GM21825 (cell line): Measurements from ENCODE around the gene PYDC1.
A peak's percentile ranks its signal among the peaks of the same experiment; 100 is the strongest.
"Not testable (repeated sequence)": the region's sequence is repeated elsewhere in the genome, so short reads cannot be mapped to it uniquely, and the experiment has no call there.

Source experiments
- ATAC-seq: cut with Tn5 transposase; IDR thresholded peaks from one replicate; pipeline ENCODE4 v1.9.1; 2021; ENCODE audit warnings: mild to moderate bottlenecking, moderate library complexity; ENCODE audit not compliant: unreplicated experiment

PYDC1 gene

GRCh38 chr16:31223044-31223443 is 6.1 kb upstream of the PYDC1 start:
- ATAC-seq: no peak

DNA sequence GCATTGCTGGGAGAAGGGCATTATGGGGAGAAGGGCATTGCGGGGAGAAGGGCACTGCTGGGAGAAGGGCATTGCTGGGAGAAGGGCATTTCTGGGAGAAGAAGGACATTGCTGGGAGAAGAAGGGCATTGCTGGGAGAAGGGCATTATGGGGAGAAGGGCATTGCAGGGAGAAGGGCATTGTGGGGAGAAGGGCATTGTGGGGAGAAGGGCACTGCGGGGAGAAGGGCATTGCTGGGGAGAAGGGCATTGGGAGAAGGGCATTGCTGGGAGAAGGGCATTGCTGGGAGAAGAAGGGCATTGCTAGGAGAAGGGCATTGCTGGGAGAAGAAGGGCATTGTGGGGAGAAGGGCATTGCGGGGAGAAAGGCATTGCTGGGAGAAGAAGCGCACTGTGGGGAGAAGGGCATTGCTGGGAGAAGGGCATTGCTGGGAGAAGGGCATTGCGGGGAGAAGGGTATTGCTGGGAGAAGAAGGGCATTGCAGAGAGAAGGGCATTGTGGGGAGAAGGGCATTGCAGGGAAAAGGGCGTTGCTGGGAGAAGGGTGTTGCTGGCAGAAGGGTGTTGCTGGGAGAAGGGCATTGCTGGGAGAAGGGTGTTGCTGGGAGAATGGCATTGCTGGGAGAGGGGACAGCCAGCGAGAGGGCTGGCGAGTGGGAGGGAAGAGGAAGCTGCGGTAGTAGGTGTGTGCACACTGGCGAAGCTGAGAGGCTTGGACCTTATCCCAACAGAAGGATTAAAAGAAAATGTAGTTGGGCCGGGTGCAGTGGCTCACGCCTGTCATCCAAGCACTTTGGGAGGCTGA is 4.6 kb upstream of the PYDC1 start:
- ATAC-seq: no peak

GRCh38 chr16:31219154-31219741 is 2.3 kb upstream of the PYDC1 start:
- ATAC-seq: no peak

DNA sequence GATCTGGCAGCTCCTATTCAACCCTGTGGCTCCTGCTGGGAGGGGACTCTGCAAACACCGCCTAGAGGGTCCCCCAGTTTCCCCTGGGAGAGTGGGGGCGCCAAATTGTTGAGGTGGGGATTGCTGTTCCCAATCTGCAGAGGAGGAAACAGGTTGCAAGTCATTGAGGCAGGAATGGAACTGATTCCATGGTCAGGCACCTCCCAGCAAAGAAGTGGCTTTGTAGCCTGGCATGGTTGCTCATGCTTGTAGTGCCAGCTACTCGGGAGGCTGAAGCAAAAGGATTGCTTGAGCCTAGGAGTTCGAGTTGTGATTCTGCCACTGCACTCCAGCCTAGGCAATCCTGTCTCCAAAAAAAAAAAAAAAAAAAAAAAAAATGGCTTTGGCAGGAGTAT is 198 bp upstream of the PYDC1 start:
- no peak for ATAC-seq

GRCh38 chr16:31215287-31216162 is 1.4 kb downstream of the PYDC1 start:
- no peak for ATAC-seq

- ATAC-seq: no peak
These were observed 2.1 kb downstream of the PYDC1 start for GRCh38 chr16:31214708-31215286.

GRCh38 chr16:31213877-31214707 is 2.8 kb downstream of the PYDC1 start, which contains the start of gene TRIM72:
TSS of gene TRIM72 (plus strand) at chr16:31214119. CDS start at chr16:31214739, 620 bp downstream.
- ATAC-seq: no peak

DNA sequence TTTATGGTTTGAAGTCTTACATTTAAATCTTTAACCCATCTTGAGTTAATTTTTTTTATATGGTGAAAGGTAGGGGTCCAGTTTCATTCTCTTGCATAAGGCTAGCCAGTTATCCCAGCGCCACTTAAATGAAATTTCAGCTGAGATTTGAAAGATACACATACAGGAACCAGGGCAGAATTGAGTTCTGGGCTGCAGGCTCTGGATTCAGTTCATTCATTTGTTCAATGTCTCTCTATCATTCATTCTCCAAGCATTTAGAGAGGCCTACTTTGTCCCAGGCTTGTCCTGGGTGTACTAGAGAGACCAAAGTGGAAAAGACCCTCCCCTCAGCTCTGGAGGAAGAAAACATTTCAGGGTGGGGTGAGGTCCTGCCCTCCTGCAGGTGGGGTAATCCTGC is 3.6 kb downstream of the PYDC1 start:
- no peak for ATAC-seq

- ATAC-seq: no peak
These were observed 10.2 kb downstream of the PYDC1 start for GRCh38 chr16:31206776-31207175.

- no peak for ATAC-seq
These were observed 11.9 kb downstream of the PYDC1 start for GRCh38 chr16:31204871-31205666.

DNA sequence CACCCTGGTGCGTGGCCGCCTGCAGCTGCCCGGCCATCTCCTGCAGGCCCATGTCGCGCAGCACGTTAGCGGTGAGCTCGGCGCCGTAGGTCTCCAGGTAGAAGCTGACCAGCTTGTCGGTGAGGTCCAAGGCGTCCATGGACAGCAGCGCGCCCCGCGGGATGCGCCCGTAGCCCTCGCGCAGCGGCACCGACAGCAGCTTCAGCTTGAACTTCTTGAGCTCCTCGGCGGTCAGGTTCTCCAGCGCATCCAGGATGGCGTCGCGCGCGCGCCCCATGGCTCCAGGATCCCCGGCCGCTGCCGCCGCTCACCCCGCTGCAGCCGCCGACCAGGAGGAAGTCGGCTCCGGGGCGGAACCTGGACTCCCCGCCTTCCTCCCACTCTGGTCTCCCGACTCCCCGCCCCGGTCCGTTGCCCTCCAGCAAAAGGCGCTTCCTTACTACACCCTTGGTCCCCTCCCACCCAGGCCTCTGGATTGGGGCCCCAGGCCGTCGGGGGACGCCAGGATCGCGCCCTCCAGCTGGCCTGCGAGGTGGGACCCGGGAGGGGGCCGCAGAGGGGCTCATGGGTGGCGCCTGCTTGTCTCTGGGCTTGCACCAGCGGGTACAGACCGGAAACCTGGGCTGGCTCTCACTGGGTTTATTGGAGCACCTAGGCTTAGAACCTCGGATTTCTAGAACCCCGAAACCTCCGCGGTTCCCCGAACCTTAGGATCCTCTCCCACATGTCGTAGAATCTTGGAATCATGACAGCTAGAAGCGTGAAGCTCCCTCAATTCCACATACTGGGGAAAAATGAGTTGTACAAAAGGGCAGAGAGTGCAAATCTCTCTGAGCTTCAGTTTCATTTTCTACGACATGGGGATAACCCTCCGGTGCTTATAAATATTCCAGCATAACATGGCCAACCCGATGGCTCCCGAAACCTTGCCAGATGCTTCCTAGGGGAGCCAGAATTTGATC is 14.2 kb downstream of the PYDC1 start, which contains the start of gene PYCARD:
Gene PYCARD, minus strand, starts transcription at position 347 of the 962 bp plus-strand sequence. Its CDS starts 70 bp downstream, at position 277.
- ATAC-seq: peak; percentile 34

DNA sequence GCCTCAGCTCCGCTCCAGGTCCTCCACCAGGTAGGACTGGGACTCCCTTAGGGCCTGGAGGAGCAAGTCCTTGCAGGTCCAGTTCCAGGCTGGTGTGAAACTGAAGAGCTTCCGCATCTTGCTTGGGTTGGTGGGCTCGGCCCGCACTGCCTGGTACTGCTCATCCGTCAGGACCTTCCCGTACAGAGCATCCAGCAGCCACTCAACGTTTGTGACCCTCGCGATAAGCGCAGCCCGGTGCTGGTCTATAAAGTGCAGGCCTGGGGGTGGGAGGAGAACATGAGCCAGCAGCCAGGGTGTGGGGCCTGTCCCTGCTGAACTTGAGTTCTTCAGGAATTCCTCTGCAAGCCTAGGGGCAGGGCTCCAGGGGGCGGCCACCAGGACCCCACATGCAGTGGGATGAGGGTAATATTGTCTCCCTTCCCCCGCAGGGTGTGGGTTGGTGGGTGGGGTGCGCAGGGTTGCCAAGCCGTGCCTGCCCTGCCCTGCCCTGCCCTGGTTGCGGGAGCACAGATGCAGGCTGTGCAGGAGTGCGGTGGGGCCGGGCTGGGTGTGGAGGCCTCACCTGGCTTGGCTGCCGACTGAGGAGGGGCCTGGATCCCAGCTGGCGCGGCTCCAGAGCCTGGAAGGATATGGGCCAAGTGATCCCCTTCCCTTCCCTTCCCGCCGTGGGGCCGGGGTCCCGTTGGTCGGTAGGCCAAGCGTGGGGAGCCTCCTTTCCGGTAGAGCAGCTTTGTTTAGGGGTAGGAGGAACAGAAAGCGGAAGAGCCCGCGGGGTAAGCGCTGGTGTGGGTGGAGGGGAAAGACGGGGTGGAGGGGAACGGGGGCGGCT is 15.1 kb downstream of the PYDC1 start:
- peak; percentile 44 for ATAC-seq

- ATAC-seq: no peak
These were observed 15.9 kb downstream of the PYDC1 start for GRCh38 chr16:31200821-31201568.

GRCh38 chr16:31200111-31200510 is 16.8 kb downstream of the PYDC1 start:
- not testable (repeated sequence) for ATAC-seq

DNA sequence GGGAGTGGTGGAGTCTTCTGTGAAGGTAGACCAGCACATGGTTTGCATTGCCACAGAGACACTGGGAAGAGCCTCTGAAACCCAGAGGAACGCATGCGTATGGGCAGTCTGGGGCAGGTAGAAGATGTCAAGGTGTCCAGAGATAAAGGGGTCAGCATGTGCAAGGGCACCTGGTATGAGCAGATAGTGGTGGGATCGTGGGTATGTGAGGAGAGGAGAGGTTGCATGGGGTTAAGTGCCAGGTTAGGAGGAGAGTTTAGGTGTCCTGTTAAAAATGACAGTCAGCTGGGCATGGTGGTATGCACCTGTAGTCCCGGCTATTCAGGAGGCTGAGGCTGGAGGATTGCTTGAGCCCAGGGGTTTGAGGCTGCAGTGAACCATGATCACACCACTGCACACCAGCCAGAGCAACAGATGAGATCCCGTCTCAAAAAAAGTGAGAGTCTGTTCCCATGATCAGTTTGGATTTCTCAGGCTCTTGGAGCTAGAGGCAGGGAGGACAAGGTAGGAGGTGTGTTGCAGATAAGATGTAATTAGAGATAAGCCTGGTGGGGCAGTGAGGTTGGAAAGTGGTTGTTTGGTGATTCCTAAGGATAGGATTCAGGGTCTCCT is 17.4 kb downstream of the PYDC1 start:
- no peak for ATAC-seq

- ATAC-seq: no peak
These were observed 18.6 kb downstream of the PYDC1 start for GRCh38 chr16:31198207-31198882.
